Caki2 (cell line): ENCODE measurements around the gene C10orf143. TPM values are rescaled to one million over a fixed set of nuclear protein-coding genes. Genes with fewer than 3 reads are reported as not detected.
"Not testable (repeated sequence)": the region's sequence is repeated elsewhere in the genome, so short reads cannot be mapped to it uniquely, and the experiment has no call there.

Experiments
- DNase-seq: peaks from one replicate; pipeline ENCODE4 v3.0.0-alpha.2; 2015; ENCODE audit warnings: low read depth
- in situ Hi-C: cut with HindIII; loops from 2 replicates; pipeline ENCODE4 v1.10.0; 2016; ENCODE audit warnings: low sequenced_read_pairs, low pct_unique_long_range_greater_than_20kb, mixed read lengths
- total RNA-seq: library from RNA; depleted of rRNA; stranded (reverse); fragments of >200 nt; shearing (Covaris generic); gene quantifications from 2 replicates; pipeline ENCODE4 v1.2.3, GENCODE V29; 2014; ENCODE audit warnings: low replicate concordance

The C10orf143 gene
- total RNA-seq, 1 experiment from 2014 or later = 4.8 TPM

- in situ Hi-C loops, DNase-seq: not testable (repeated sequence)
These were observed 6.9 kb upstream of the C10orf143 start for GRCh38 chr10:130117535-130117934.

GRCh38 chr10:130116942-130117341 lies 6.3 kb upstream of the C10orf143 start:
- DNase-seq, in situ Hi-C loops: not testable (repeated sequence)

GRCh38 chr10:130112821-130113220 lies 2.2 kb upstream of the C10orf143 start:
- no peak for DNase-seq
- in situ Hi-C loops = no loop called here

- no peak for DNase-seq
- in situ Hi-C loops = no loop called here
These were observed 1.2 kb upstream of the C10orf143 start for GRCh38 chr10:130111852-130112180.

GRCh38 chr10:130111113-130111851 lies 652 bp upstream of the C10orf143 start:
- in situ Hi-C loops = no loop called here

GRCh38 chr10:130109796-130110245 lies 809 bp downstream of the C10orf143 start:
- in situ Hi-C loops = no loop called here
- DNase-seq = peak; percentile 76

More at GRCh38 chr10:130111113-130111851, 652 bp upstream of the C10orf143 start:
- DNase-seq = peak; percentile 96

GRCh38 chr10:130108934-130109604 lies 1.6 kb downstream of the C10orf143 start:
- in situ Hi-C loops = no loop called here
- no peak for DNase-seq

GRCh38 chr10:130108146-130108545 lies 2.5 kb downstream of the C10orf143 start:
- DNase-seq, in situ Hi-C loops: not testable (repeated sequence)

GRCh38 chr10:130105724-130106123 lies 4.9 kb downstream of the C10orf143 start:
- DNase-seq = no peak
- in situ Hi-C loops = no loop called here

- no peak for DNase-seq
- in situ Hi-C loops = no loop called here
These were observed 11.3 kb downstream of the C10orf143 start for GRCh38 chr10:130099344-130099743.

GRCh38 chr10:130090565-130090964 lies 20.1 kb downstream of the C10orf143 start:
- in situ Hi-C loops, DNase-seq: not testable (repeated sequence)

GRCh38 chr10:130080461-130080814 lies 30.2 kb downstream of the C10orf143 start:
- in situ Hi-C loops = no loop called here
- no peak for DNase-seq

GRCh38 chr10:130079614-130080460 lies 30.8 kb downstream of the C10orf143 start:
- in situ Hi-C loops = no loop called here

GRCh38 chr10:130078120-130078519 lies 32.5 kb downstream of the C10orf143 start:
- DNase-seq = no peak
- in situ Hi-C loops = no loop called here

More at GRCh38 chr10:130079614-130080460, 30.8 kb downstream of the C10orf143 start:
- DNase-seq = no peak

- DNase-seq = no peak
- in situ Hi-C loops = no loop called here
These were observed 33.9 kb downstream of the C10orf143 start for GRCh38 chr10:130076681-130077080.

GRCh38 chr10:130074639-130075038 lies 36.0 kb downstream of the C10orf143 start:
- in situ Hi-C loops = no loop called here
- DNase-seq = no peak

- in situ Hi-C loops = no loop called here
- no peak for DNase-seq
These were observed 36.7 kb downstream of the C10orf143 start for GRCh38 chr10:130073912-130074311.

GRCh38 chr10:130072247-130072646 lies 38.4 kb downstream of the C10orf143 start:
- no peak for DNase-seq
- in situ Hi-C loops = no loop called here

- no peak for DNase-seq
- in situ Hi-C loops = no loop called here
These were observed 42.7 kb downstream of the C10orf143 start for GRCh38 chr10:130067893-130068292.
